ENCODE measurements around the gene MAST4. TPM values are rescaled to one million over a fixed set of nuclear protein-coding genes. Genes with fewer than 3 reads are reported as not detected.

MAST4 gene
- polyA plus RNA-seq, 1 donor (not counting 4 experiments of a cell fraction or from before 2014, with no cell fraction given), result 19.8 TPM

- Histone ChIP-seq H3K79me2 (ENCODE audit: control insufficient read depth, insufficient read depth, low read length) (no peaks in the 10 kb centered on the region), H3K9ac (ENCODE audit: control insufficient read depth, extremely low read depth, insufficient read depth, low read length) (no peak overlapping the region), H3K36me3 (ENCODE audit: control insufficient read depth in 2 of 2, extremely low read depth in 1 of 2, insufficient read depth in 2 of 2, low read length in 2 of 2) (no peaks in the 10 kb centered on the region), H3K4me2 (ENCODE audit: control insufficient read depth, extremely low read depth, insufficient read depth, low read depth, low read length) (no peak overlapping the region), H2AFZ (ENCODE audit: control insufficient read depth, low read length) (no peak overlapping the region), H3K27ac (ENCODE audit: control insufficient read depth, insufficient read depth, low read length) (no peak overlapping the region), H4K20me1 (ENCODE audit: control insufficient read depth, extremely low read depth, insufficient read depth, low read length) (no peaks in the 10 kb centered on the region), H3K4me1 (ENCODE audit: control insufficient read depth, extremely low read depth, insufficient read depth, low read length) (no peaks in the 10 kb centered on the region), H3K9me1 (ENCODE audit: control insufficient read depth, extremely low read depth, insufficient read depth, low read length) (no peaks in the 10 kb centered on the region), H3K9me3 (ENCODE audit: control insufficient read depth, low read depth, low read length) (no peaks in the 10 kb centered on the region), H3K4me3 (ENCODE audit: control insufficient read depth in 2 of 3, extremely low read depth in 1 of 3, insufficient read depth in 2 of 3, low read depth in 1 of 3, low read length in 3 of 3) (no peak overlapping the region), H3K27me3 (ENCODE audit: control insufficient read depth, extremely low read depth, insufficient read depth, low read length) (no peaks in the 10 kb centered on the region)
- dilution Hi-C loops (cut with MboI; ENCODE audit: extremely low pct_ligation_motif_present, low sequenced_read_pairs), result no loop called here
- peak in 1 of 3 experiments; percentile 43 for TF ChIP-seq CTCF (optimal IDR thresholded peaks at IDR 0.05 in 1 of 3, IDR thresholded peaks at IDR 0.05 in 1 of 3, conservative IDR thresholded peaks at IDR 0.05 in 1 of 3; ENCODE audit: extremely low read depth in 1 of 3, insufficient read depth in 2 of 3, low read length in 3 of 3)
- no peak for TF ChIP-seq EZH2 (IDR thresholded peaks at IDR 0.05; ENCODE audit: low read length)
- FAIRE-seq (no peak), DNase-seq (ENCODE audit: low read depth, low spot score) (no peak)
Observed at GRCh38 chr5:66769839-66770617, 173.8 kb downstream of the MAST4 start.

- Histone ChIP-seq H4K20me1 (ENCODE audit: control insufficient read depth, extremely low read depth, insufficient read depth, low read length) (no peaks in the 10 kb centered on the region), H3K27me3 (ENCODE audit: control insufficient read depth, extremely low read depth, insufficient read depth, low read length) (no peaks in the 10 kb centered on the region), H3K36me3 (ENCODE audit: control insufficient read depth in 2 of 2, extremely low read depth in 1 of 2, insufficient read depth in 2 of 2, low read length in 2 of 2) (no peaks in the 10 kb centered on the region), H3K4me3 (ENCODE audit: control insufficient read depth in 2 of 3, extremely low read depth in 1 of 3, insufficient read depth in 2 of 3, low read depth in 1 of 3, low read length in 3 of 3) (no peak overlapping the region), H3K9me3 (ENCODE audit: control insufficient read depth, low read depth, low read length) (no peaks in the 10 kb centered on the region), H3K9me1 (ENCODE audit: control insufficient read depth, extremely low read depth, insufficient read depth, low read length) (no peaks in the 10 kb centered on the region), H3K4me2 (ENCODE audit: control insufficient read depth, extremely low read depth, insufficient read depth, low read depth, low read length) (no peak overlapping the region), H3K79me2 (ENCODE audit: control insufficient read depth, insufficient read depth, low read length) (no peaks in the 10 kb centered on the region), H2AFZ (ENCODE audit: control insufficient read depth, low read length) (no peak overlapping the region), H3K27ac (ENCODE audit: control insufficient read depth, insufficient read depth, low read length) (no peak overlapping the region), H3K4me1 (ENCODE audit: control insufficient read depth, extremely low read depth, insufficient read depth, low read length) (no peaks in the 10 kb centered on the region), H3K9ac (ENCODE audit: control insufficient read depth, extremely low read depth, insufficient read depth, low read length) (no peak overlapping the region)
- TF ChIP-seq EZH2 (IDR thresholded peaks at IDR 0.05; ENCODE audit: low read length) (no peak), CTCF (optimal IDR thresholded peaks at IDR 0.05 in 1 of 3, IDR thresholded peaks at IDR 0.05 in 1 of 3, conservative IDR thresholded peaks at IDR 0.05 in 1 of 3; ENCODE audit: extremely low read depth in 1 of 3, insufficient read depth in 2 of 3, low read length in 3 of 3) (no peak)
- FAIRE-seq (no peak), DNase-seq (ENCODE audit: low read depth, low spot score) (no peak)
- dilution Hi-C loops (cut with MboI; ENCODE audit: extremely low pct_ligation_motif_present, low sequenced_read_pairs), result loop anchor here (25.0 kb wide), 1 partner anchor 466 kb away; no protein-coding TSS in a partner anchor
Observed at GRCh38 chr5:66777868-66778267, 181.7 kb downstream of the MAST4 start.

Data from keratinocyte (primary cell).